Measurements from ENCODE around the gene BMP8A.
"Not testable (repeated sequence)": the region's sequence is repeated elsewhere in the genome, so short reads cannot be mapped to it uniquely, and the experiment has no call there.

DNA sequence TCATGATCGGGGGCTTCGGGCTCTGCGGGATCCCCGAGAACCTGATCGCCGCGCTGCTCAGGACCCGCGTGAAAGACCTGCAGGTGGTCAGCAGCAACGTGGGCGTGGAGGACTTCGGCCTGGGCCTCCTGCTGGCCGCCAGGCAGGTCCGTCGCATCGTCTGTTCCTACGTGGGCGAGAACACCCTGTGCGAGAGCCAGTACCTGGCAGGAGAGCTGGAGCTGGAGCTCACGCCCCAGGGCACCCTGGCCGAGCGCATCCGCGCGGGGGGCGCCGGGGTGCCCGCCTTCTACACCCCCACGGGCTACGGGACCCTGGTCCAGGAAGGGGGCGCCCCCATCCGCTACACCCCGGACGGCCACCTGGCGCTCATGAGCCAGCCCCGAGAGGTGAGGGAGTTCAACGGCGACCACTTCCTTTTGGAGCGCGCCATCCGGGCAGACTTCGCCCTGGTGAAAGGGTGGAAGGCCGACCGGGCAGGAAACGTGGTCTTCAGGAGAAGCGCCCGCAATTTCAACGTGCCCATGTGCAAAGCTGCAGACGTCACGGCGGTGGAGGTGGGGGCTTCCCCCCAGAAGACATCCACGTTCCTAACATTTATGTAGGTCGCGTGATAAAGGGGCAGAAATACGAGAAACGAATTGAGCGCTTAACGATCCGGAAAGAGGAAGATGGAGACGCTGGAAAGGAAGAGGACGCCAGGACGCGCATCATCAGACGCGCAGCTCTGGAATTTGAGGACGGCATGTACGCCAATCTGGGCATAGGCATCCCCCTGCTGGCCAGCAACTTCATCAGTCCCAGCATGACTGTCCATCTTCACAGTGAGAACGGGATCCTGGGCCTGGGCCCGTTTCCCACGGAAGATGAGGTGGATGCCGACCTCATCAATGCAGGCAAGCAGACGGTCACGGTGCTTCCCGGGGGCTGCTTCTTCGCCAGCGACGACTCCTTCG is 24.0 kb downstream of the BMP8A start:
- TF ChIP-seq, protein P1, sequence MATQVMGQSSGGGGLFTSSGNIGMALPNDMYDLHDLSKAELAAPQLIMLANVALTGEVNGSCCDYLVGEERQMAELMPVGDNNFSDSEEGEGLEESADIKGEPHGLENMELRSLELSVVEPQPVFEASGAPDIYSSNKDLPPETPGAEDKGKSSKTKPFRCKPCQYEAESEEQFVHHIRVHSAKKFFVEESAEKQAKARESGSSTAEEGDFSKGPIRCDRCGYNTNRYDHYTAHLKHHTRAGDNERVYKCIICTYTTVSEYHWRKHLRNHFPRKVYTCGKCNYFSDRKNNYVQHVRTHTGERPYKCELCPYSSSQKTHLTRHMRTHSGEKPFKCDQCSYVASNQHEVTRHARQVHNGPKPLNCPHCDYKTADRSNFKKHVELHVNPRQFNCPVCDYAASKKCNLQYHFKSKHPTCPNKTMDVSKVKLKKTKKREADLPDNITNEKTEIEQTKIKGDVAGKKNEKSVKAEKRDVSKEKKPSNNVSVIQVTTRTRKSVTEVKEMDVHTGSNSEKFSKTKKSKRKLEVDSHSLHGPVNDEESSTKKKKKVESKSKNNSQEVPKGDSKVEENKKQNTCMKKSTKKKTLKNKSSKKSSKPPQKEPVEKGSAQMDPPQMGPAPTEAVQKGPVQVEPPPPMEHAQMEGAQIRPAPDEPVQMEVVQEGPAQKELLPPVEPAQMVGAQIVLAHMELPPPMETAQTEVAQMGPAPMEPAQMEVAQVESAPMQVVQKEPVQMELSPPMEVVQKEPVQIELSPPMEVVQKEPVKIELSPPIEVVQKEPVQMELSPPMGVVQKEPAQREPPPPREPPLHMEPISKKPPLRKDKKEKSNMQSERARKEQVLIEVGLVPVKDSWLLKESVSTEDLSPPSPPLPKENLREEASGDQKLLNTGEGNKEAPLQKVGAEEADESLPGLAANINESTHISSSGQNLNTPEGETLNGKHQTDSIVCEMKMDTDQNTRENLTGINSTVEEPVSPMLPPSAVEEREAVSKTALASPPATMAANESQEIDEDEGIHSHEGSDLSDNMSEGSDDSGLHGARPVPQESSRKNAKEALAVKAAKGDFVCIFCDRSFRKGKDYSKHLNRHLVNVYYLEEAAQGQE (IDR thresholded peaks at IDR 0.05; ENCODE audit: insufficient read depth in 1 of 2, low read depth in 2 of 2, low read length in 1 of 2): not testable (repeated sequence)
- TF ChIP-seq, protein P2, sequence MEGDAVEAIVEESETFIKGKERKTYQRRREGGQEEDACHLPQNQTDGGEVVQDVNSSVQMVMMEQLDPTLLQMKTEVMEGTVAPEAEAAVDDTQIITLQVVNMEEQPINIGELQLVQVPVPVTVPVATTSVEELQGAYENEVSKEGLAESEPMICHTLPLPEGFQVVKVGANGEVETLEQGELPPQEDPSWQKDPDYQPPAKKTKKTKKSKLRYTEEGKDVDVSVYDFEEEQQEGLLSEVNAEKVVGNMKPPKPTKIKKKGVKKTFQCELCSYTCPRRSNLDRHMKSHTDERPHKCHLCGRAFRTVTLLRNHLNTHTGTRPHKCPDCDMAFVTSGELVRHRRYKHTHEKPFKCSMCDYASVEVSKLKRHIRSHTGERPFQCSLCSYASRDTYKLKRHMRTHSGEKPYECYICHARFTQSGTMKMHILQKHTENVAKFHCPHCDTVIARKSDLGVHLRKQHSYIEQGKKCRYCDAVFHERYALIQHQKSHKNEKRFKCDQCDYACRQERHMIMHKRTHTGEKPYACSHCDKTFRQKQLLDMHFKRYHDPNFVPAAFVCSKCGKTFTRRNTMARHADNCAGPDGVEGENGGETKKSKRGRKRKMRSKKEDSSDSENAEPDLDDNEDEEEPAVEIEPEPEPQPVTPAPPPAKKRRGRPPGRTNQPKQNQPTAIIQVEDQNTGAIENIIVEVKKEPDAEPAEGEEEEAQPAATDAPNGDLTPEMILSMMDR (IDR thresholded peaks at IDR 0.05): not testable (repeated sequence)
- not testable (repeated sequence) for TF ChIP-seq SIN3A (IDR thresholded peaks at IDR 0.05; ENCODE audit: borderline replicate concordance, insufficient read depth, low read depth, low read length); POLR2AphosphoS5 (IDR thresholded peaks at IDR 0.05; ENCODE audit: low read depth, low read length); TCF7L2 (IDR thresholded peaks at IDR 0.05; ENCODE audit: low read depth, low read length)

All from Panc1 (cell line).